UCSD-AML1 (cell line): ENCODE results near the gene PSTPIP2.
"Not testable (repeated sequence)": the region's sequence is repeated elsewhere in the genome, so short reads cannot be mapped to it uniquely, and the experiment has no call there.

ENCODE experiments used
- DNase-seq: peaks from one replicate; lab custom pipeline; 2025; ENCODE audit not compliant: unreplicated experiment; lab: John Stamatoyannopoulos, UW

The PSTPIP2 gene

DNA sequence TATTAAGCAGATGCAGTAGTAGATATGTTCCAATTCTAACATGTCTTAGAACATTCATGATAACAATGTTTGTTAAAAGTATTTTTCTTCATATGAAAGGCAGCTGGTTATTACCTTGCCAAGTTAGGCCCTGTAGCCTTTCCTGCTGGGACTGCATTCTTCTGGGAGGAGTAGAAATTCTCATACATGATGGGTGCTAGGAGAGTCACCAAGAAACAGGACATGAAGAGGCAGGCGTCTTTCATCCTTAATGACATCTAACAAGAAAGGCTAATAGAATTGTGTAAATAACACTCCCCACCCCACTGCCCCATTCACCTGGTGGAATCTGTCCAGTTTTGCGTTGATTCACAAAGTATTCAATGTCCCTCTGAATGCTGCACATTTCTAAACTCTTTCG is 80.3 kb downstream of the PSTPIP2 start:
- DNase-seq, result no peak

- DNase-seq, result no peak
Measured at GRCh38 chr18:45984546-45985235, 87.4 kb downstream of the PSTPIP2 start.

DNA sequence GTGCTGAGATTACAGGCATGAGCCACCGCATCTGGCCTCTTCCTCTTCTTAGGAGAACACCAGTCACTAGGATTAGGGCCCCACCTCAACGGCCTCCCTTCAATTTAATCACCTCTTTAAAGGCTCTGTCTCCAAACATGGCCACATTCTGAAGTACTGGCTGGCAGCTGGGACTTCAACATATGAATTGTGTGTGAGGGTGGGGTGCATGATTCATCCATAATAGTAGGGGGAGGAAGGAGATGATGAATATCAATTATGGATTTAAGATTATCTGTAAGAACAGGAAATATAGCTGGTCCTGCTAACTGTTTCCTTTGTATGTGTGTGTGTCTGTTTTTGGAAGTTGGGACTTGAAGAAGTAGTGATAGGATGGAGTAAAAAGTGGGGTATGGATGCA is 90.2 kb downstream of the PSTPIP2 start:
- DNase-seq, result no peak

GRCh38 chr18:45980229-45980628 is 91.8 kb downstream of the PSTPIP2 start:
- no peak for DNase-seq

GRCh38 chr18:45978084-45978483 is 94.0 kb downstream of the PSTPIP2 start:
- DNase-seq, result no peak

DNA sequence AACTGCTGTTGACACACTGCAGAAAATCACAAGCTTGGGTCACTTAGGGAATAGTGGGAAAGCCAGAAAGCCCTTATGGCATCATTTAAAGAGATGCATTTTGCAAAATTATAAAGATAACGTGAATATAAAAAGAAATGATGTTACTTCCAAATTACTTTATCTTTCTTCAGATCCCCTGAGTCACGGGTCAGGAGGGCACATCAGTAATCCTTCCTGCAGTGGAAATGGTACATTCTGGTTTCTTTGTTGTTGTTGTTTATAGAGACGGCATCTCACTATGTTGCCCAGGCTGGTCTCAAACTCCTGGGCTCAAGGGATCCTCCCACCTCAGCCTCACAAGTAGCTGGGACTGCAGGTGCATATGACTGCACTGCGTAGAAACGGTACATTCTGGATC is 95.1 kb downstream of the PSTPIP2 start:
- DNase-seq, result no peak

GRCh38 chr18:45976566-45976965 is 95.5 kb downstream of the PSTPIP2 start:
- DNase-seq, result no peak

DNA sequence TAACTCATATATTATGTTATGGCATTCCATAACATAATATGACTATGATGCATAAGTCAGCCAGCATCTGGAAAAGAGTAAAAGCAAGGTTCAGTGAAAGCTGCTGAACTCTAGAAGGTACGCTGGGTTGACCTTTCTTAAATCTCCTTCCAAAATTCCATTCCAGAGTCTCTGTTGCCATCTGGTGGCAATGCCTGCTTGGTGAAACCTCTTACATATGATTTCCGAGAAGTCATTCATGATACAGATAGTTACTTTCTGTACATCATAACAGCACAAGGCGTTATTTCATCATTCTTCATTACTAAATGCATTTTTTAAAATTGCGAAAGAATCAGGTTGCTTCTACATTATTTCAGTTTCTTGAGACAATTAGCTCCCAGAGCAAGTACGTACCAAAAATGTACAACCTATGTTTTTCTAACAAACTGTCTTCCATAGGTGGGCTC is 97.9 kb downstream of the PSTPIP2 start:
- peak; percentile 26 for DNase-seq

DNA sequence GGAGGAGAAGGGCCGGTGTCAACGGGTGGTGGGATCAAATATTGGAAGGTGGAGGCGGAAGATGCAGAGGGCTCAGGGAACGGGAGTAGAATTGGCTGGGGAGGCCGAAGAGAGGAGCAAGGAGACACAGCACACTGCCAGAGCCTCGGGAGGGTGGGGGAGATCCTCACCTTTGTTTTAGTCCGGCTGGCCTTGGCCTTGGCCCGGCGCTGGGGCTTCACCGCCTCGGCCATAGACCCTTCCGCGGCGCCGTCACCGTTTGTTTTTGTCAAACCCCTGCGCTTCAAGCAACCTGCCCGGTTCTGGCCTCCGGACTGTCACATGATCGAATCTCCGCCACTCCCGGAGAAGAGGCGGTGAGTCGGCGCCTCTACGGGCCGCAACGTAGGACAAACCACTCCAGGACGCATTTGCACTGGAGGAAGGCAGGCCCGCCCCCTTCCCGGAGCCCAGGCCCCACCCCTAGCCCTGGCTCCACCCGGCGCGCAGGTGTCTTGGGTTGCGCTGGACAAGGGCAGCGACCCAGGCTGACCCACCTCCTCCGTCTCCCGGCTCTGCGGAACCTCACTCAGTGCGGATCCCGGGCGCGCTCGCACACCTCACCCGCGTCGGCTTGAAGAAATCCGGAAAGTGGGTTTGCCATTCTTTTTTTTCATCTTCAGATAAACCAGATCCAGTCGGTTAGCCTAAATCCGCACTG is 104.9 kb downstream of the PSTPIP2 start, which contains the start of gene EPG5:
TSS of gene EPG5 (minus strand) at position 323 of the 700 bp plus-strand sequence. CDS start at position 233, 90 bp downstream.
- peak; percentile 91 for DNase-seq

DNA sequence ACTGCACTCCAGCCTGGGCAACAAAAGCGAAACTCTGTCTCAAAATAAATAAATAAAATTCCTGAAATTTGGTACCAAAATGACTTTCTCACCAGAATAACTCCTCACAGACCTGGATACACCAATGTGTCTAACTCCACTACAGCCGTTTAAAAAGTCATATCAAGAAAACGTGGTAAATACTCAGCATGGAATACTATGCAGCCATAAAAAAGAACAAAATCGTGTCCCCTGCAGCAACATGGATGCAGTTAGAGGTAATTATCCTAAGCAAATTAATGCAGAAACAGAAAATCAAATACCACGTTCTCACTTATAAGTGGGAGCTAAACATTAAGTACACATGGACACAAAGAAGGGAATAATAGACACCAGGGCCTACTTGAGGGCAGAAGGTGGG is 107.1 kb downstream of the PSTPIP2 start:
- DNase-seq, result not testable (repeated sequence)

DNA sequence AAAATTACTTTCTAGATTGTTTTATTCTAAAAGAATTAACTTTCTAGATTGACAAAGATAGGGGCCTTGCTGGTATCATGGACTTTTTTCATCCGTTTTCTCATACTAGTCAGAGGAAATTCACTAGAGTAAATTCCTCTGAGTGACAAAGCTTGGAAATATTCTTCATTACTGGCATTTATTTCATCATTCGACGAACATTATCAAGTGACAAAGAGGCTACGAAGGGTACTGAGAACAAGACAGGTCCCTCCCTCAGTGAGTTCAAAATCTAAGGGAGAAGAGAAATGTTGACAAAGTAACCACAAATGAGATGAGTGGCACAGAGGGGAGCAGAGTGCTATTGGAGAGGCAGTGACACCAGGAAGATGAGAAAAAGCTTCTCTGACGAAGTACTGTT is 109.2 kb downstream of the PSTPIP2 start:
- DNase-seq, result no peak

GRCh38 chr18:45962461-45962860 is 109.6 kb downstream of the PSTPIP2 start:
- no peak for DNase-seq

DNA sequence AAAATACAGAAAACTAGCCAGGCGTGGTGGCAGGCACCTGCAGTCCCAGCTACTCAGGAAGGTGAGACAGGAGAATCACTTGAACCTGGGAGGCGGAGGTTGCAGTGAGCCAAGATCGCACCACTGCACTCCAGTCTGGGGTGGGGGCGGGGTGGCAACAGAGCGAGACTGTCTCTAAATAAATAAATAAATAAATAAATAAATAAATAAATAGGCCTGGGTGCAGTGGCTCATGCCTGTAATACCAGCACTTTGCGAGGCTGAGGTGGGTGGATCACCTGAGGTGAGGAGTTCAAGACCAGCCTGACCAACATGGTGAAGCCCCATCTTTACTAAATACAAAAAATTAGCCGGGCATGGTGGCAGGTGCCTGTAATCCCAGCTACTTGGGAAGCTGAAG is 112.6 kb downstream of the PSTPIP2 start:
- not testable (repeated sequence) for DNase-seq

DNA sequence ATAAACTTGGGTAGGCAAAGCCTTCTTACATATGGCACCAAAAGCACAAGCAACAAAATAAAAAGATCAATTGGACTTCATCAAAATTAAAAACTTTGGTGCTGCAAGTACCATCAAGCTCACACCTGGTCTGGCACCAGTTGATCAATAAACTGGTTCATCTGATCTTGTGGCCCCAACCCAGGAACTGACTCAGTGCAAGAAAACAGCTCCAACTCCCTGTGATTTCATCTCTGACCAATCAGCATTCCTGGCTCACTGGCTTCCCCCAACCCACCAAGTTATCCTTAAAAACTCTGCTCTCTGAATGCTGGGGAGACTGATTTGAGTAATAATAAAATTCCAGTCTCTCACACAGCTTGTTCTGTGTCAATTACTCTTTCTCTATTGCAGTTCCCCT is 113.3 kb downstream of the PSTPIP2 start:
- no peak for DNase-seq

DNA sequence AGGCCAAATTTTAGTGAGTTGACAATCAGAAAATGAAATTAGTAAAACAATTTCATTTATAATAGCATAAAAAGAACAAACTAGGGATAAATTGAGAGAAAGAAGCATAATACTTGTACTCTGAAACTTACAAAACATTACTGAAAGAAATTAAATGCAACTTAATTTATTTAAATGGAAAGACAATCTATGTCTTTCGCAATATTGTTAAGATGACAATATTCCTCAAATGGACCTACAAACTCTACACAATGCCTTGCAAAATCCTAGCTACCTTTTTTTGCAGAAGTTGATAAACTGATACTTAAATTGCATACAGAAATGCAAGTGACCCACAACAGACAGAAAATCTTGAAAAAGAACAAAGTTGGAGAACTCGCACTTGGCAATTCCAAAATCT is 114.0 kb downstream of the PSTPIP2 start:
- no peak for DNase-seq

GRCh38 chr18:45957100-45957499 is 115.0 kb downstream of the PSTPIP2 start:
- DNase-seq, result no peak

GRCh38 chr18:45954070-45954934 is 117.8 kb downstream of the PSTPIP2 start:
- DNase-seq, result no peak

GRCh38 chr18:45951016-45951714 is 120.9 kb downstream of the PSTPIP2 start:
- DNase-seq, result no peak

DNA sequence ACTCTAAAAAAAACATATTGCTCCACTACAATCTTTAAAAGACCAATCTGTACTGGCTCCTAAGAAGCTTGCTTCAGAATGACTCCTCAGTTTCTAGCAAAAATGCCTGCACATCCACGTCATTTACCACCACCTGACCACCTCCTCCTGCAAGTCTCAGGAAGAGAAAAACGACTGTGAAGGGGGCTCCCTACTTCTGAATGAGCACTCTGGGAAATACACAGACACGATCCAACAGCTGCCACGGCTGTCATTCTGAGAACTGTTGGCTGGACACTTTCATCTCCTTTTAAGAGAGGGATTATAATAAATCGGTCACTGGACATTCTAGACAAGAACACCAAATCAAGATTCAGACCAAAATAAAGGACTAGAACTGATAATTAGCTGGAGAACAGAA is 126.4 kb downstream of the PSTPIP2 start:
- DNase-seq, result no peak

GRCh38 chr18:45940724-45941123 is 131.3 kb downstream of the PSTPIP2 start:
- no peak for DNase-seq

DNA sequence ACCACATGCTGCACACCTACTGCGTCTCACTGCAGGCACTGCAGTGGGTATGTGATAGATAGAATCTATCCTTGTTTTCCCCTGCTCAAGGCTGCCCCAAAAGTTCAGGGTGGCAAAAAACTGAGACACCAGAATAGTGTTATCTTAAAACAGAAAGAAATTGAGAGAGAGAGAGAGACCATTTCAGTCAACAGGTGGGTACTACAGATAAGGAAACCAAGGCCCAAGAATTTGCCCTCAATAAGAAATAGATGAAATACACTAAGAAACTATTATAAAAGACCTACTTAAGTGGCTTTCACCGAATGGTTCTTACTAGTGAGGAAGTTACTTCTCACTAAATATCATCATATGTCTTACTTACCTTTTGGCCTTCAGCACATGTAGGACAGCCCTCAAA is 132.8 kb downstream of the PSTPIP2 start:
- DNase-seq, result no peak
